ENCODE results near the gene CHCHD3.

CHCHD3 gene

GRCh38 chr7:132742189-132742612 is 339.7 kb downstream of the CHCHD3 start:
- H3K27ac Mint-ChIP-seq: no peak overlapping the region
- H3K27me3 Mint-ChIP-seq: no peaks in the 10 kb centered on the region
- H3K4me1 Mint-ChIP-seq (ENCODE audit: low read depth): no peaks in the 10 kb centered on the region
- H3K4me3 Mint-ChIP-seq: no peak overlapping the region
- peaks cover 33% of the 10 kb centered on the region for H3K9me3 Mint-ChIP-seq
- intact Hi-C loops (cut with micrococcal nuclease): no loop called here
- H3K36me3 Mint-ChIP-seq (ENCODE audit: low read depth): no peaks in the 10 kb centered on the region

DNA sequence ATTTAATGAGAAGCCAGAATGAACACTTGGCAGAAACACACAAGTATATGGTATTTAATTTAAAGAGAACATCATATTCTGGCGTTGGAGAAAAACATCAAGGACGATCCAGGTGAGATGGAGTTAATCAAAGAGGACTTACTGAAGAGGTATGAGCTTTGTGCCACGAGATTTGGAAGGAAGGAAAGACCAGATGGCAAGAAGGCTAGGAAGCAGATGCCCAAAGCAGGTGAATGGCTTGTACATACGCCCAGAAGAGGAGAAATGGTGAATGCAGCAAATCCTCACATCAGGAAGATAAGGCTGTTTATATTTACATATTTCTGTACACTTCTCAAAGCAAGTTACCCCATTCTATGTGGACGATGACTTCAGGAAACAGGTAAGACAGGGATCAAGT is 341.7 kb downstream of the CHCHD3 start:
- Mint-ChIP-seq H3K27ac (no peak overlapping the region), H3K4me1 (ENCODE audit: low read depth) (no peaks in the 10 kb centered on the region), H3K9me3 (peaks cover 28% of the 10 kb centered on the region), H3K36me3 (ENCODE audit: low read depth) (no peaks in the 10 kb centered on the region), H3K27me3 (no peaks in the 10 kb centered on the region), H3K4me3 (no peak overlapping the region)
- intact Hi-C loops (cut with micrococcal nuclease): no loop called here

DNA sequence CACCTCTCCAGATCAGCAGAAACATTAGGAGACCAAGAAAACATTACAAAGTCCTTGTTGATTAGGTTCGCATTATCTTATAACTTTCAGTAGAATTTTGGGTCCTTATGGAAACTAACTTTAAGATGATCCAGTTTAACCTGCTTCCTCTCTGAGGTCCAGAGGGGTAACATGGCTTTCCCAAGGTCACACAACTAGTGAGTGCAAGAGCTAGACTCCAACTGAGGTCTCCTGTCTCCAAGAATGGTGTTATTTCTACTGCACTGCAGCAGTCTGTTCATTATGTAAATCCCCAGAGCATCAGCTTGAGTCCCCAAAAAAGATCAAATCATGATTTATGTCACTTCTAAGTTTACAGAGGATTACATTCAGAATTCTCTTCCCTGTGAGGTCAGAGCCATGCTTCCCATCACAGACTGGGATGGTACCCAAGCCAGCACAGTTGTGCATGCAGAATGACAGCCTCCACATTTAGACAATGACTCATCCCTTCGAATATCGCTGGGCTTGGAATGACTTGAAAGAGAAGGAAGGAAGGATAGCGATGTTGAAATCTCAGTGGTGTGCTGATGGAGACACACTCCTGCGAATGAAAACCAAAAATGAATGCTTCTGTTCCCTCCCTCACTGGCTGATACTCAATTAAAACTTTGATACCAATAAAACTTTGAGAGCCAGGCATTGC is 342.5 kb downstream of the CHCHD3 start:
- no peaks in the 10 kb centered on the region for H3K27me3 Mint-ChIP-seq
- intact Hi-C loops (cut with micrococcal nuclease): no loop called here
- H3K9me3 Mint-ChIP-seq: peaks cover 24% of the 10 kb centered on the region
- no peaks in the 10 kb centered on the region for H3K4me1 Mint-ChIP-seq (ENCODE audit: low read depth)
- no peak overlapping the region for H3K27ac Mint-ChIP-seq
- H3K36me3 Mint-ChIP-seq (ENCODE audit: low read depth): no peaks in the 10 kb centered on the region
- H3K4me3 Mint-ChIP-seq: no peak overlapping the region

DNA sequence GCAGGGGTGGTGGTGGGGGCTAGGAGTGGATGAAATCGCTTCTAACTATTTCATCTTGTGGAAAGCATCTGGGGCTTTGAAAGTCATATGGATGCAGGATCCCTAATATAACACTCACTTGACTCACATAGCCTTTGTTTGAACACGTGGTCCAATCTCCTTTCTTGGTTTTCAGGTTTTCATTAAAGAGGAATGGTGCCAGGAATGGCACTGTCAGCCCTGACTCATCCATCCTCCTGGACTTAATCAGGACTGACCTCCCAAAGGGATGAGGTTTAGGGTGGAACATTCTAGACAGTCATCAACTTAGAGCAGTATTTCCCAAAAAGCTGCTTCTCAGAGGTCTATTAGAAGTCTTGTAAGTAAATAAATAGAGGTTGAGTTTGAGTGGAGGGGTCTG is 343.6 kb downstream of the CHCHD3 start:
- Mint-ChIP-seq H3K27ac (no peak overlapping the region), H3K9me3 (peaks cover 13% of the 10 kb centered on the region), H3K36me3 (ENCODE audit: low read depth) (no peaks in the 10 kb centered on the region), H3K4me1 (ENCODE audit: low read depth) (no peaks in the 10 kb centered on the region), H3K4me3 (no peak overlapping the region), H3K27me3 (no peaks in the 10 kb centered on the region)
- intact Hi-C loops (cut with micrococcal nuclease): no loop called here

- no peaks in the 10 kb centered on the region for H3K4me1 Mint-ChIP-seq (ENCODE audit: low read depth)
- no peaks in the 10 kb centered on the region for H3K36me3 Mint-ChIP-seq (ENCODE audit: low read depth)
- H3K4me3 Mint-ChIP-seq: no peak overlapping the region
- H3K9me3 Mint-ChIP-seq: no peaks in the 10 kb centered on the region
- no peak overlapping the region for H3K27ac Mint-ChIP-seq
- H3K27me3 Mint-ChIP-seq: no peaks in the 10 kb centered on the region
- intact Hi-C loops (cut with micrococcal nuclease): no loop called here
These were observed 346.4 kb downstream of the CHCHD3 start for GRCh38 chr7:132735476-132735875.
